GM18520 (cell line): ENCODE results near the gene KIF13A.
"Not testable (repeated sequence)": the region's sequence is repeated elsewhere in the genome, so short reads cannot be mapped to it uniquely, and the experiment has no call there.

Experiments used
- ATAC-seq: cut with Tn5 transposase; IDR thresholded peaks from one replicate; pipeline ENCODE4 v1.9.1; 2021; ENCODE audit not compliant: unreplicated experiment

KIF13A gene

GRCh38 chr6:17971128-17972073 lies 16.0 kb downstream of the KIF13A start:
- no peak for ATAC-seq

- ATAC-seq: no peak
Measured at GRCh38 chr6:17968876-17969275, 18.6 kb downstream of the KIF13A start.

- ATAC-seq: no peak
Measured at GRCh38 chr6:17967668-17968518, 19.5 kb downstream of the KIF13A start.

GRCh38 chr6:17966451-17966850 lies 21.0 kb downstream of the KIF13A start:
- no peak for ATAC-seq

GRCh38 chr6:17965397-17965796 lies 22.0 kb downstream of the KIF13A start:
- no peak for ATAC-seq

- no peak for ATAC-seq
Measured at GRCh38 chr6:17964633-17965032, 22.8 kb downstream of the KIF13A start.

- ATAC-seq: no peak
Measured at GRCh38 chr6:17962436-17963031, 24.9 kb downstream of the KIF13A start.

GRCh38 chr6:17959302-17959701 lies 28.1 kb downstream of the KIF13A start:
- no peak for ATAC-seq

GRCh38 chr6:17957904-17958620 lies 29.4 kb downstream of the KIF13A start:
- no peak for ATAC-seq

- peak; percentile 89 for ATAC-seq
Measured at GRCh38 chr6:17957498-17957897, 29.9 kb downstream of the KIF13A start.

GRCh38 chr6:17957086-17957485 lies 30.3 kb downstream of the KIF13A start:
- no peak for ATAC-seq

- no peak for ATAC-seq
Measured at GRCh38 chr6:17950095-17950494, 37.3 kb downstream of the KIF13A start.

- no peak for ATAC-seq
Measured at GRCh38 chr6:17949168-17949567, 38.3 kb downstream of the KIF13A start.

GRCh38 chr6:17948725-17949124 lies 38.7 kb downstream of the KIF13A start:
- no peak for ATAC-seq

GRCh38 chr6:17947574-17947973 lies 39.9 kb downstream of the KIF13A start:
- ATAC-seq: not testable (repeated sequence)

GRCh38 chr6:17945575-17945974 lies 41.9 kb downstream of the KIF13A start:
- no peak for ATAC-seq

- no peak for ATAC-seq
Measured at GRCh38 chr6:17945111-17945510, 42.3 kb downstream of the KIF13A start.

GRCh38 chr6:17941318-17941717 lies 46.1 kb downstream of the KIF13A start:
- ATAC-seq: no peak

- no peak for ATAC-seq
Measured at GRCh38 chr6:17940151-17940792, 47.2 kb downstream of the KIF13A start.

- ATAC-seq: no peak
Measured at GRCh38 chr6:17938901-17939300, 48.5 kb downstream of the KIF13A start.
